T-helper 1 cell (primary cell): ENCODE data around the gene ESYT1.

Experiments used
- DNase-seq, 5 donors: peaks; one replicate each; pipeline ENCODE4 v3.0.0-alpha.2; 2012 to 2020

ESYT1 gene

GRCh38 chr12:56104815-56105608, 23.1 kb upstream of the ESYT1 start:
- peak in 2 of 5 donors; percentile 17 to 22 for DNase-seq

GRCh38 chr12:56105609-56105902, 22.5 kb upstream of the ESYT1 start:
- DNase-seq, result no peak

GRCh38 chr12:56107242-56107641, 20.8 kb upstream of the ESYT1 start:
- DNase-seq, result no peak

- DNase-seq, result no peak
These were observed 17.5 kb upstream of the ESYT1 start for GRCh38 chr12:56110571-56110970.

- no peak for DNase-seq
These were observed 14.0 kb upstream of the ESYT1 start for GRCh38 chr12:56114084-56114483.

- no peak for DNase-seq
These were observed 12.7 kb upstream of the ESYT1 start for GRCh38 chr12:56115329-56115728.

GRCh38 chr12:56116267-56117081, 11.6 kb upstream of the ESYT1 start, which contains the start of gene RPL41:
Gene RPL41, plus strand, starts transcription at chr12:56116633.
- DNase-seq, result peak; percentile 77 to 95 (median 85)

GRCh38 chr12:56117082-56117706, 10.9 kb upstream of the ESYT1 start:
- DNase-seq, result peak in 1 of 5 donors; percentile 15

GRCh38 chr12:56117778-56118687, 10.0 kb upstream of the ESYT1 start, which contains the start of gene ZC3H10:
Gene ZC3H10, plus strand, starts transcription at chr12:56118266. Its CDS starts 2,297 bp downstream, at chr12:56120563.
- peak; percentile 94 to 100 (median 96) for DNase-seq

- no peak for DNase-seq
These were observed 9.2 kb upstream of the ESYT1 start for GRCh38 chr12:56118688-56119357.

GRCh38 chr12:56119361-56119796, 8.7 kb upstream of the ESYT1 start:
- DNase-seq, result peak in 4 of 5 donors; percentile 32 to 68 (median 49)

GRCh38 chr12:56120158-56120846, 7.8 kb upstream of the ESYT1 start:
- no peak for DNase-seq

GRCh38 chr12:56121204-56121870, 6.7 kb upstream of the ESYT1 start:
- DNase-seq, result no peak

- no peak for DNase-seq
These were observed 5.4 kb upstream of the ESYT1 start for GRCh38 chr12:56122637-56123036.

GRCh38 chr12:56124133-56124532, 3.9 kb upstream of the ESYT1 start:
- DNase-seq, result no peak

GRCh38 chr12:56126732-56127239, 1.3 kb upstream of the ESYT1 start:
- peak in 1 of 5 donors; percentile 53 for DNase-seq

GRCh38 chr12:56127485-56127887, 581 bp upstream of the ESYT1 start:
- no peak for DNase-seq

GRCh38 chr12:56128670-56129205, 671 bp downstream of the ESYT1 start:
- peak in 1 of 5 donors; percentile 21 for DNase-seq

GRCh38 chr12:56129206-56129941, 1.3 kb downstream of the ESYT1 start:
- peak; percentile 54 to 88 (median 59) for DNase-seq
